Vagina (tissue), 2 donors: Measurements from ENCODE around the gene TH.

Source experiments
- POLR2A ChIP-seq, 2 donors: fragments of 450-650 bp; IDR thresholded peaks; one replicate each; pipeline ENCODE4 v1.6.1; 2017; ENCODE audit warnings: antibody characterized with exemption in 2 of 2, mild to moderate bottlenecking in 2 of 2, moderate library complexity in 2 of 2
- TF ChIP-seq, protein P1 (sequence below), 3 experiments: fragments of 450-650 bp in 2 of 3; fragments of 200-600 bp in 1 of 3; sonication (generic) in 1 of 3; IDR thresholded peaks; one replicate each; pipeline ENCODE4 v1.5.1; 2017 to 2019; ENCODE audit warnings: antibody characterized with exemption in 3 of 3, mild to moderate bottlenecking in 2 of 3, moderate library complexity in 2 of 3

DNA sequence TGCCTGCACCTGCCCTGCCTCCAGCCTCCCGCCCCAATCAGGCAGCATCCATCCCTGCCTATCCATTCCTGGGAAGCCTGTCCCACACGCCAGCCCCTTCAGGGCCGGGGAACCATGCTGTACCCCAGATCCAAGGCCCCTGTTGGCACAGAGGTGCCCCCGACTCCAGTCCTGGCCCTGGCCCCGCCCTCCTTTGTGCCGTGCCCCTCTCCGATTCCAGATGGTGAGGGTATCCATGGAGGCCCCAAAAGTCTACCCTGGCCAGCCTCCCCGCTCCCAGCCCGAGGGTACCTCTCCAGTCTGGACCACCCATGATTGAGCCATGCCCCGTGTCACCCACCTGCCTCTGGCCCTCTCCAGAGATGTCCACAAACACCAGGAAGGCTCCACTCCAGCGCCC lies 2.7 kb upstream of the TH start:
- no peak for TF ChIP-seq POLR2A (IDR thresholded peaks at IDR 0.05)
- TF ChIP-seq, protein P1, sequence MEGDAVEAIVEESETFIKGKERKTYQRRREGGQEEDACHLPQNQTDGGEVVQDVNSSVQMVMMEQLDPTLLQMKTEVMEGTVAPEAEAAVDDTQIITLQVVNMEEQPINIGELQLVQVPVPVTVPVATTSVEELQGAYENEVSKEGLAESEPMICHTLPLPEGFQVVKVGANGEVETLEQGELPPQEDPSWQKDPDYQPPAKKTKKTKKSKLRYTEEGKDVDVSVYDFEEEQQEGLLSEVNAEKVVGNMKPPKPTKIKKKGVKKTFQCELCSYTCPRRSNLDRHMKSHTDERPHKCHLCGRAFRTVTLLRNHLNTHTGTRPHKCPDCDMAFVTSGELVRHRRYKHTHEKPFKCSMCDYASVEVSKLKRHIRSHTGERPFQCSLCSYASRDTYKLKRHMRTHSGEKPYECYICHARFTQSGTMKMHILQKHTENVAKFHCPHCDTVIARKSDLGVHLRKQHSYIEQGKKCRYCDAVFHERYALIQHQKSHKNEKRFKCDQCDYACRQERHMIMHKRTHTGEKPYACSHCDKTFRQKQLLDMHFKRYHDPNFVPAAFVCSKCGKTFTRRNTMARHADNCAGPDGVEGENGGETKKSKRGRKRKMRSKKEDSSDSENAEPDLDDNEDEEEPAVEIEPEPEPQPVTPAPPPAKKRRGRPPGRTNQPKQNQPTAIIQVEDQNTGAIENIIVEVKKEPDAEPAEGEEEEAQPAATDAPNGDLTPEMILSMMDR (IDR thresholded peaks at IDR 0.05): no peak
